GM21390 (cell line): ENCODE data around the gene CDH4.

ENCODE experiments used
- ATAC-seq: cut with Tn5 transposase; IDR thresholded peaks from one replicate; pipeline ENCODE4 v1.9.1; 2021; ENCODE audit not compliant: unreplicated experiment

Gene CDH4

GRCh38 chr20:61819921-61820825, 568.1 kb downstream of the CDH4 start:
- ATAC-seq, result no peak

DNA sequence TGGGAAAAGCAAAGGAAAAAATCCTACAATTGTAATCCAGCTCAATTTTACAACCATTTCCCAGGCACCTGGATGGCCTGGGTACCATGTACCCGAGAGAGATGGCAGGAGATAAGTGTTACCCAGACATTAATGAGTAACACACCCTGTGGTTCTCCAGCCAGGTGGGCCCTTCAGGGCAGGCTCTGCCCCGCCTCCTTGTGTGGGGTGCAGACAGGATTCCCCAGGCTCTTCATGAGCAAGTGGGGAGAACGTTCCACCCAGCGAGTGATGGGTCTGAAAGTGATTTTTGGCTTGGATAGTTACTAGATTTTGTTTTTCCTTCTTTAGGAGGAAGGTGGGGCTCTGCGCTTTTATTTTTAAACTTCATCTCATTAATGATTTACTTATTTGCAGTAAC, 569.7 kb downstream of the CDH4 start:
- ATAC-seq, result no peak

- ATAC-seq, result no peak
Measured at GRCh38 chr20:61822396-61822795, 570.3 kb downstream of the CDH4 start.

- no peak for ATAC-seq
Measured at GRCh38 chr20:61823242-61823641, 571.2 kb downstream of the CDH4 start.

GRCh38 chr20:61828891-61829290, 576.8 kb downstream of the CDH4 start:
- ATAC-seq, result no peak

DNA sequence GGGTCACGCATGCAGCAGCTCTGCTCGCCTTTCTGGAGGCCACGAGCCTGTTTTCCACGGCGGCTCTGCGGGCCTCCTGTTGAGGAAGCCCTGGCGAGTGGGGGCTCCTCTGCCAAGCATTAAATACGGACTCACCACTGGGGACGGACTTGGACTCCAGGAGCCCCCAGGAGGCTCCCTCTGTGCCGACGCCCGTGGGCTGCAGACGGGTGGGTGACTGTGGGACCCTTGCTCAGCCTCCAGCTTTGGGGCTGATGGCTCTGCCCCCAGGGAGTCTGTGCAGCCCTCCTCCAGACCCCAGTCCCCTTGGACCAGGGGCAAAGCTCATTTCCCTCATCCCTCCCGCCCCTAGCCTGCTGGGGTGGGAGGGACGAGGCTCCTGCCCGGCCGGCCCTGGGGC, 577.5 kb downstream of the CDH4 start:
- no peak for ATAC-seq

GRCh38 chr20:61830241-61830930, 578.3 kb downstream of the CDH4 start:
- ATAC-seq, result no peak

DNA sequence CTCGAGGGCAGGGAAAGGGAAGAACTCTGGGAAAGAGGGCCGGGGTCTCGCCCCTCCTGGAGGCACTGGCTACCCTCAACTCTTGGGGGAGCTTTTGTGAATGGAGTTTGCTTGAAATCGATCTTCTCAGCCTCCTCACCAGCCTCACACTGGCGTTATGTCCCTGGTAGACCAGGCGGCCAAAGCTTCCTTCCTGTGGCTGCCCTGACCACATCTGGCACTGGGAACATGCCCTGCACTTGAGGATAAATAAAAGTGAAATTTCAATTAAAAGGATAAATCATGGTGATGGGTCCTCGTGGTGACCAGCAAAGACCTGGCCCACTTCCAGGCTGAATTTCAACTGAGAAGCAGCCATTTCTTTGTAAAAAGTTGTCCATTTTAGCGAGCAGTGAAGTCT, 578.9 kb downstream of the CDH4 start:
- no peak for ATAC-seq

DNA sequence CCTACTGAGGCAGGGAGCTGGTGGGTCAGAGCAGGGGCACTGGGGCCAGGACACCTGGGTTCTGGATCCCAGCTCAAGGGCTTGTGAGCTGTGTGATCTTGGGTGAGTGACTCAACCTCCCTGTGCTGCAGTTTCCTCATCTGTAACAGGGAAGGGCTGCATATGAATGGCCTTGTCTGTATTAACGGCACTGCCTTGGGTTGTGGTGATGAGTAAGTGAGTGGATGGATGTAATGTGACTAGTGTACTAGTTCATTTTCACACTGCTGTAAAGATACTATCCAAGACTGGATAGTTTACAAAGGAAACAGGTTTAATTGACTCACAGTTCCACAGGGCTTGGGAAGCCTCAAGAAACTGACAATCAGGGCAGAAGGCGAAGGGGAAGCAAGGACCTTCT, 580.1 kb downstream of the CDH4 start:
- ATAC-seq, result no peak

- ATAC-seq, result no peak
Measured at GRCh38 chr20:61833807-61834610, 581.9 kb downstream of the CDH4 start.

DNA sequence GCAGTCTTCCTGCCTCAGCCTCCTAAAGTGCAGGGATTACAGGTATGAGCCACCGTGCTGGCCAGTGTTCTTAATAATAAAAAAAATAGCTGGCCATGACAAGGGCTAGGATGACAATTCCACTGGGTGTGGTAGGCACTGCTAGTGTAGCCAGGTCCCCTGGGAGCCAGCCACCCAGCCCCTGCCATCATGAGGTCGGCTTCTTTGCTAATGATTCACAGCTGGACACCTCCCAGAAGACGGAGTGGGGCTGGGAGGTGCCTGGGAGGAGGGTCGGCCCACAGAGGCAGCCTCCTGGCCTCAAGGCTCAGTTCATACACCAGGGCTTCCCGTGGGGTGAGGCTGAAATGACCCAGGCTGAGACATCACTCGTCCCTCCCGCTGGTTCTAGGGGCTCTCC, 583.2 kb downstream of the CDH4 start:
- no peak for ATAC-seq

- ATAC-seq, result no peak
Measured at GRCh38 chr20:61835791-61836350, 583.8 kb downstream of the CDH4 start.

DNA sequence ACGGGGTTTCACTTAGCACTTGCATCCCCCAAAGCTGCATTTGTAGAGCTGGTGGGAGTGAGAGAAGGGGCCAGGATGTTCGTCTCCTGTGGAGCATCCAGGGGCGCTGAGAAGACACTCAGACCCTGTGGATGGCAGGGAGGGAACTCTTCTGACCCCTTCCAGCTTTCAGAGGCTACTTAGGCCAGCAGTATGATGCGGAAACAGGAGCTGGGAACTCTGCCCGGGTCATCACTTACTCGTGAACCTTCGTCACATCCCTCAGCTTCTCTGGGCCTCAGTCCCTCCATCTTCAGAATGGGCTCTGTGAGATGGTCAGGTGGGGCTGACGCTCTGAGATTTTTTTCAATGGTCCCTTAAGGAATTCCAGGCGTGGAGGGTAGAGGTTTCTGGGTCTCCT, 585.1 kb downstream of the CDH4 start:
- no peak for ATAC-seq

DNA sequence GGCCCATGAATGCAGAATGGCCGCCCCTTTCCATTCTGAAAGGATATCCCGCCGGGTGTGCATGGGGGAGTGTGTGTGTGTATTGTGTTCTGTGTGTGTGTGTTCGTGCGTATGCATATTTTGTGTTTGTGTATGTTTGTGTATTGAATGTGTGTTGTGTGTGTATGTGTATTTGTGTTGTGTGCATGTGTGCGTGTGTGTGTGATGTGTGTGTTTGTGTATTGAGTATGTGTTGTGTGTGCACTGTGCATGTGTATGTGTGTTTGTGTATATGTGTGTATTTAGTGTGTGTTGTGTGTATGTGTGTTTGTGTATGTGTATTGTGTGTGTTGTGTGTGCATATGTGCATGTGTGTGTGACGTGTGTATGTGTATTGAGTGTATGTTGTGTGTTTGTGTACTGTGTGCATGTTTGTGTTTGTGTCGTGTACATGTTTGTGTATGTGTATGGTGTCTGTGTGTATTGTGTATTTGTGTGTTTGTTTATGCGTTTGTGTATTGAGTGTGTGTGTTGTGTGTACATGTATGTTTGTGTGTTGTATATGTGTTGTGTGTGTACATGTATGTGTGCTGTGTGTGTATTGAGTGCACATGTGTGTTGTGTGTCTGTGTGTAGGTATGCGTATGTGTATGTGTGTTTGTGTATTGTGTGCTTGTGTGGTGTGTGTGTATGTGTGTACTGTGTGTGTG, 587.3 kb downstream of the CDH4 start:
- ATAC-seq, result no peak

DNA sequence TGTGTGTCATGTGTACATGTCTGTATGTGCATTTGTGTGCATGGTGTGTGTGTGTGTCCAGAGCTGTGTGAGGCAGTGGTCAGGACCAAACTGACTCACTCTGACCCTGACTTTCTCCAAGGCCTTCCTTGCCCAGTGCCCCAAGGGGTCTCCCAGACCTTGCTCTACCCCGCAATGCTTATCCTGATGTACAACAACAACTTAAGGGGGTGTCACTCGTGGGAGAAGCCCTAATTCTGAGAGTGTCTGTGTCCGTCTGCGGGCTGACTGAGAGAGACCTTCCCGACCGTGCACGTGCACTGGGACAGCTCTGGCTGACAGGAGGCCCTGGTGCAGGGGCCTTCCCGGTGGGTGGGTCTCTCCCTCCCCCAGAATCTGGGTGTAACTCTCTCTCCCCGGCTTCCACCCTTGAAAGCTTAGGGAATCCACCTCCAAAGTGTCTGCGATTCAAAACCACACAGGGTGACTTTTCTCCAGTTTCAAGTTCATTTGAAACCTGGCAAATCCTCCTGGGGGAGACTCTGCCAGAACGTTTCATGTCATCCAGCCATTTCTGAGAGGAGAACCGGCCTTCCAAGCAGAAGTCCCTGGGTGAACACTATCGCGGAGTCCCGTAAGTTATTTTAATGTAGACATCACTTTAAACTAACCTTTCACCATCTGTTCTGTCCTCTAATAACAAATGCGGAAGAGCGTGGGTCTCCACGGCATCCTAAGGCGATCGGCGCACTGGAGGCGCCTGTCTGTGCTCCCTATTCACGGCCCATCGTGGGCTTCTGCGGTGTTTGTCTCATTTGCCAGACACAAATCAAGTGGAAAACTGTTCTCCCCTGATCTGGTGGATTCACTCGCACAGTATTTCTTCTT, 588.1 kb downstream of the CDH4 start:
- ATAC-seq, result no peak

DNA sequence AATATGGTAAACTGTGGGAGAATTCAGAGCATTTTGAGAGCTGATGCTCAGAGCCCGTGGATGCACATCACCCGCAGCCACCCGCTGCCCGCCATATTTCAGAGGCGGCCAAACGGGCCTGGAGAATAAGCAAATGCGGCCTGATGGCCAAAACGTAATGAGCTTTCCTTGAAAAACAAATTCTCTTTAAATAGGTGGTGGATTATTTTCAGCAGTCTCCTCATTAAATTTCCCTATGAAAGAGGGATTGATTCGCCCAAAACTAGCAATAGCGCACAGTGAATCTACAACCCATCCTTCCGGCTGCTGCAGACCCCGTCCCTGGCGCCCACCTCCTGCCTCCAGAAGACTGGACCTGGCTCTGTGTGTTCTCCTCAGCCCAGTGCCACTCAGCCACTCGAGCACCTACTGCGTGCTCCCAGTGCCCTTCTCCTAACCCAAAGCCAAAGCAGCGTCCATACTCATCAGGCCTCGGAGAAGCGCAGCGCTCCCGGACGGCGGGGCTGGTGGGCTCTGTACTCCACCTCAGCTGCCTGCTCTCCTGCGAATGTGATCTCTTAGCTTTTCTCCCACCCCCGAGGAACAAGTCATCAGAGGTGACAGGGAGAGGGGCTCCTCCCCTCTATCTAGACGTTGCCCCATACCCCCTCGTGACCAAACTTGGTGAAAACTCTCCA, 588.9 kb downstream of the CDH4 start:
- no peak for ATAC-seq

DNA sequence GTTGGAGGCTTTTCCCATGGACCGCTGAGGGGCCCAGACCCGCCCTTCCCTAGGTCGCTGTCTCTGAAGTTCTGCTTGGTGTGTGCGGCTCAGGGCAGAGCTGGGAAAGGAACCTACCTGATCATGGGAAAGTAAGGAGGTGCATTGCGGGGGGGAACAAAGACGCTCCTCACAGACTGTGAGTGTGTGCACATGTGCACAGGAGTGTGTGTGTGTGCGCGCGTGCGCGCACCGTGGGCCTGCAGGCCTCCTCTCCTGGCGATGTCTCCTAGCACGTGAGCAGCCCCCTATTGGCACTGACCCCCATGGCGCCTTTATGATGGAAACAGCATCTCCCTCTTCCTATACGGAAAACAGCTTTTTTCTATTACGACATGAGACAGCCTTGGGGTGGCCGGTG, 589.5 kb downstream of the CDH4 start:
- no peak for ATAC-seq

- no peak for ATAC-seq
Measured at GRCh38 chr20:61841966-61842365, 589.9 kb downstream of the CDH4 start.

GRCh38 chr20:61844621-61845020, 592.6 kb downstream of the CDH4 start:
- no peak for ATAC-seq
